Astrocyte (in vitro differentiated cells and primary cell): Measurements from ENCODE around the gene ITGBL1. TPM values are rescaled to one million over a fixed set of nuclear protein-coding genes. Genes with fewer than 3 reads are reported as not detected.

Experiments used
- DNase-seq: peaks from one replicate; pipeline ENCODE4 v3.0.0-alpha.2; 2010; ENCODE audit warnings: low read depth
- FAIRE-seq: peaks from 2 replicates; lab custom pipeline; 2011; peaks lifted over from hg19 to GRCh38; lab: Jason Lieb, UNC
- H2AFZ ChIP-seq: 2 replicates; pipeline ENCODE4 v1.6.0; 2012; ENCODE audit warnings: low read depth, low read length, inconsistent platforms
- H3K27ac ChIP-seq: 2 replicates; pipeline ENCODE4 v1.5.1; 2011; ENCODE audit warnings: low read depth, low read length, inconsistent platforms
- H3K27me3 ChIP-seq: 2 replicates; pipeline ENCODE4 v1.6.0; 2011; ENCODE audit warnings: low read length, inconsistent platforms; ENCODE audit not compliant: insufficient read depth
- H3K36me3 ChIP-seq: 2 replicates; pipeline ENCODE4 v1.5.1; 2011; ENCODE audit warnings: low read length, inconsistent platforms; ENCODE audit not compliant: insufficient read depth
- H3K4me1 ChIP-seq: 2 replicates; pipeline ENCODE4 v1.5.1; 2011; ENCODE audit warnings: low read length, inconsistent platforms; ENCODE audit not compliant: insufficient read depth
- H3K4me2 ChIP-seq: 2 replicates; pipeline ENCODE4 v1.6.0; 2012; ENCODE audit warnings: low read length, inconsistent platforms
- H3K4me3 ChIP-seq: 2 replicates; pipeline ENCODE4 v1.5.1; 2011; ENCODE audit warnings: low read depth, mild to moderate bottlenecking, low read length, inconsistent platforms; ENCODE audit not compliant: insufficient read depth
- H3K79me2 ChIP-seq: 2 replicates; pipeline ENCODE4 v1.6.0; 2012; ENCODE audit warnings: mild to moderate bottlenecking, low read length, inconsistent platforms; ENCODE audit not compliant: insufficient read depth
- H3K9ac ChIP-seq: 2 replicates; pipeline ENCODE4 v1.6.0; 2012; ENCODE audit warnings: mild to moderate bottlenecking, low read length, inconsistent platforms
- H3K9me3 ChIP-seq: 2 replicates; pipeline ENCODE4 v1.5.1; 2012; ENCODE audit warnings: low read depth, mild to moderate bottlenecking, low read length, inconsistent platforms; ENCODE audit not compliant: insufficient read depth
- H4K20me1 ChIP-seq: 2 replicates; pipeline ENCODE4 v1.6.0; 2012; ENCODE audit warnings: low read length, inconsistent platforms; ENCODE audit not compliant: insufficient read depth
- H3K27ac Mint-ChIP-seq: one replicate; pipeline ENCODE4 v1.8.0; 2021; ENCODE audit warnings: mild to moderate bottlenecking, mixed read lengths; ENCODE audit not compliant: unreplicated experiment
- H3K27me3 Mint-ChIP-seq: one replicate; pipeline ENCODE4 v1.8.0; 2021; ENCODE audit warnings: low read depth, mixed read lengths; ENCODE audit not compliant: unreplicated experiment
- H3K36me3 Mint-ChIP-seq: one replicate; pipeline ENCODE4 v1.8.0; 2021; ENCODE audit warnings: low read depth, mixed read lengths; ENCODE audit not compliant: unreplicated experiment
- H3K4me1 Mint-ChIP-seq: one replicate; pipeline ENCODE4 v1.8.0; 2021; ENCODE audit warnings: low read depth, mixed read lengths; ENCODE audit not compliant: unreplicated experiment
- H3K4me3 Mint-ChIP-seq: one replicate; pipeline ENCODE4 v1.8.0; 2021; ENCODE audit warnings: mild to moderate bottlenecking, moderate library complexity, mixed read lengths; ENCODE audit not compliant: unreplicated experiment
- H3K9me3 Mint-ChIP-seq: one replicate; pipeline ENCODE4 v1.8.0; 2021; ENCODE audit warnings: mild to moderate bottlenecking, mixed read lengths; ENCODE audit not compliant: unreplicated experiment
- EZH2 ChIP-seq: IDR thresholded peaks from 2 replicates; pipeline ENCODE4 v1.6.1; 2012; ENCODE audit warnings: mild to moderate bottlenecking, low read length, inconsistent platforms; ENCODE audit not compliant: insufficient read depth
- total RNA-seq: library from RNA; stranded (reverse); gene quantifications from 2 replicates; pipeline ENCODE4 v1.2.1, GENCODE V29; 2021
- TF ChIP-seq, protein P1 (sequence below): IDR thresholded peaks from 2 replicates; pipeline ENCODE4 v1.5.1; 2011; ENCODE audit warnings: low read depth, mild to moderate bottlenecking, inconsistent platforms, low read length, moderate library complexity; ENCODE audit not compliant: insufficient read depth

The ITGBL1 gene
- total RNA-seq, 1 donor from 2014 or later: 0.14 TPM

DNA sequence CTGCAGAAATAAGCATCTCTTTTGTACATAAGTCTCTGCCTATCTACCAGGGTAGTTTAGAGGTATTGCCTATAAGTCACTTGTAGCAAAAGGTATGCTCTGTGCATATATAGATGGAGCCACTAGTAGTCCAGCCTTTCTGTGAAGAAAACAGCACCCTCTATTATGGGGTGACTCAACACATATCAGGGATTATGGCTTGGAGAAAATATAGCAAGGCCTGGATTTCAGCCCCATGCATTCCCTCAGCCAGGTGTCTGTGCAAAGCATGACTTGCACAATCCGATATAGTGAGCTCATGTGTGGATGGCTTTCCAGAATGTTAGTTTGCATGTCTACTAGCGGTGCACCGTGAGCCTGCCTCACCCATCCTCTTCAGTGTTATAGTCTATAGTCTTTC, 22.7 kb upstream of the ITGBL1 start:
- no peaks in the 10 kb centered on the region for H3K79me2 ChIP-seq
- no peaks in the 10 kb centered on the region for H4K20me1 ChIP-seq
- H3K4me1 Mint-ChIP-seq: peaks cover 13% of the 10 kb centered on the region
- no peaks in the 10 kb centered on the region for H3K4me1 ChIP-seq
- H3K9me3 Mint-ChIP-seq: no peaks in the 10 kb centered on the region
- no peaks in the 10 kb centered on the region for H3K9me3 ChIP-seq
- FAIRE-seq (no peak), DNase-seq (no peak)
- TF ChIP-seq EZH2: no peak
- TF ChIP-seq, protein P1, sequence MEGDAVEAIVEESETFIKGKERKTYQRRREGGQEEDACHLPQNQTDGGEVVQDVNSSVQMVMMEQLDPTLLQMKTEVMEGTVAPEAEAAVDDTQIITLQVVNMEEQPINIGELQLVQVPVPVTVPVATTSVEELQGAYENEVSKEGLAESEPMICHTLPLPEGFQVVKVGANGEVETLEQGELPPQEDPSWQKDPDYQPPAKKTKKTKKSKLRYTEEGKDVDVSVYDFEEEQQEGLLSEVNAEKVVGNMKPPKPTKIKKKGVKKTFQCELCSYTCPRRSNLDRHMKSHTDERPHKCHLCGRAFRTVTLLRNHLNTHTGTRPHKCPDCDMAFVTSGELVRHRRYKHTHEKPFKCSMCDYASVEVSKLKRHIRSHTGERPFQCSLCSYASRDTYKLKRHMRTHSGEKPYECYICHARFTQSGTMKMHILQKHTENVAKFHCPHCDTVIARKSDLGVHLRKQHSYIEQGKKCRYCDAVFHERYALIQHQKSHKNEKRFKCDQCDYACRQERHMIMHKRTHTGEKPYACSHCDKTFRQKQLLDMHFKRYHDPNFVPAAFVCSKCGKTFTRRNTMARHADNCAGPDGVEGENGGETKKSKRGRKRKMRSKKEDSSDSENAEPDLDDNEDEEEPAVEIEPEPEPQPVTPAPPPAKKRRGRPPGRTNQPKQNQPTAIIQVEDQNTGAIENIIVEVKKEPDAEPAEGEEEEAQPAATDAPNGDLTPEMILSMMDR: no peak
- no peaks in the 10 kb centered on the region for H3K27me3 ChIP-seq
- no peak overlapping the region for H3K4me3 Mint-ChIP-seq
- H3K27ac ChIP-seq: no peak overlapping the region
- H3K4me3 ChIP-seq: no peak overlapping the region
- H3K9ac ChIP-seq: no peak overlapping the region
- H3K36me3 ChIP-seq: no peaks in the 10 kb centered on the region
- no peaks in the 10 kb centered on the region for H3K27me3 Mint-ChIP-seq
- no peak overlapping the region for H2AFZ ChIP-seq
- H3K27ac Mint-ChIP-seq: no peak overlapping the region
- H3K4me2 ChIP-seq: no peak overlapping the region
- H3K36me3 Mint-ChIP-seq: no peaks in the 10 kb centered on the region

DNA sequence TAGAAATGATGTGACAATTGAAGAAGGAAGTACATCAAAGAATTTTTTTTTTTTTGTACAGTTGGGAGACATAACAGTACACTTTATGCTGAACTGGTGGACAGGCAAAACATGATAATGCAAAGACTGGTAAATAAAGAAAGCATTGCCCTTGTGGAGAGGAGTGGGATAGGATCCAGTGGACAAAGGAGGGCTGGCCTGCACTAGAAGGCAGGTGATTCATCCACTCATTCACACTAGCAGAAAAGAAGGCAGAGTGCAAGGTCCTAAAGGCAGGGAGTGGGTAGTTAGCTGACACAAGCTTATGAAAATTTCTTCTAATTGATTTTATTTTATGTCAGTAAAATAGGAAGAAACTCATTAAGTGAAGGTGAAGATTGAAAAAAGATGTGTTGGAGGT, 18.6 kb upstream of the ITGBL1 start:
- Histone ChIP-seq H3K79me2 (no peaks in the 10 kb centered on the region), H4K20me1 (no peaks in the 10 kb centered on the region), H3K9me3 (no peaks in the 10 kb centered on the region), H3K9ac (no peak overlapping the region), H3K36me3 (no peaks in the 10 kb centered on the region), H3K4me1 (no peaks in the 10 kb centered on the region), H3K27me3 (no peaks in the 10 kb centered on the region), H3K27ac (no peak overlapping the region), H3K4me2 (no peak overlapping the region), H3K4me3 (no peak overlapping the region), H2AFZ (no peak overlapping the region)
- TF ChIP-seq EZH2: no peak
- Mint-ChIP-seq H3K9me3 (no peaks in the 10 kb centered on the region), H3K27ac (no peak overlapping the region), H3K36me3 (no peaks in the 10 kb centered on the region), H3K4me3 (no peak overlapping the region), H3K4me1 (peaks cover 12% of the 10 kb centered on the region), H3K27me3 (no peaks in the 10 kb centered on the region)
- FAIRE-seq (no peak), DNase-seq (peak; percentile 45)

DNA sequence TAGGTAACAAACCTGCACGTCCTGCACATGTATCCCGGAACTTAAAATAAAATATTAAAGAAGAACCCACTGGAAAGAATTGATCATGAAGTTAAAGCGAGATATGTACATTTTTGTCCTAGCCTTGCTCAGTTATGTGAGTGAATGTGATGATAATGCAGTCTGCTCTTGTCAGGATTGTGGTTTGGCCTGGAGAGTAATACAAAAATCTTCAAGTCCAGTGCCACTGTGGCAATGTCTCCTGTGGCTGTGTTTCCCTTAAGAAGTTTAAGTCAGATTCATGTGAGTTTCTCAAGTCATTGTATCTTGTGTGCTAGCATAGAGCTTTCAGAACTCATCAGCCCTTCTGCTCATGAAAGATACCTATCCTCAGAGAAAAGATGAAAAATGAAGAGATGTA, 18.0 kb upstream of the ITGBL1 start:
- Histone ChIP-seq H3K27me3 (no peaks in the 10 kb centered on the region), H3K4me2 (no peak overlapping the region), H3K9ac (no peak overlapping the region), H3K9me3 (no peaks in the 10 kb centered on the region), H2AFZ (no peak overlapping the region), H3K4me3 (no peak overlapping the region), H4K20me1 (no peaks in the 10 kb centered on the region), H3K27ac (no peak overlapping the region), H3K36me3 (no peaks in the 10 kb centered on the region), H3K4me1 (no peaks in the 10 kb centered on the region), H3K79me2 (no peaks in the 10 kb centered on the region)
- Mint-ChIP-seq H3K4me3 (no peak overlapping the region), H3K4me1 (peaks cover 12% of the 10 kb centered on the region), H3K27ac (no peak overlapping the region), H3K9me3 (no peaks in the 10 kb centered on the region), H3K27me3 (no peaks in the 10 kb centered on the region), H3K36me3 (no peaks in the 10 kb centered on the region)
- TF ChIP-seq EZH2: no peak
- TF ChIP-seq, protein P1: no peak
- FAIRE-seq: no peak
- DNase-seq: peak; percentile 77
